GM12892 (cell line): ENCODE measurements around the gene AP1G2.

Experiments used
- DNase-seq: peaks from one replicate; pipeline ENCODE4 v3.0.0; 2011; ENCODE audit not compliant: insufficient read length
- FAIRE-seq: peaks from 2 replicates; lab custom pipeline; 2011; peaks lifted over from hg19 to GRCh38; lab: Jason Lieb, UNC
- POLR2A ChIP-seq: IDR thresholded peaks from 2 replicates; pipeline ENCODE4 v1.6.1; 2011; ENCODE audit warnings: low read depth, low read length, control low read depth
- POLR2AphosphoS5 ChIP-seq: IDR thresholded peaks from 2 replicates; pipeline ENCODE4 v1.6.1; 2011; ENCODE audit warnings: low read depth, low read length, control low read depth
- TAF1 ChIP-seq: IDR thresholded peaks from 2 replicates; pipeline ENCODE4 v1.6.1; 2011; ENCODE audit warnings: low read depth, mild to moderate bottlenecking, control low read depth, low read length, borderline replicate concordance

Gene AP1G2

DNA sequence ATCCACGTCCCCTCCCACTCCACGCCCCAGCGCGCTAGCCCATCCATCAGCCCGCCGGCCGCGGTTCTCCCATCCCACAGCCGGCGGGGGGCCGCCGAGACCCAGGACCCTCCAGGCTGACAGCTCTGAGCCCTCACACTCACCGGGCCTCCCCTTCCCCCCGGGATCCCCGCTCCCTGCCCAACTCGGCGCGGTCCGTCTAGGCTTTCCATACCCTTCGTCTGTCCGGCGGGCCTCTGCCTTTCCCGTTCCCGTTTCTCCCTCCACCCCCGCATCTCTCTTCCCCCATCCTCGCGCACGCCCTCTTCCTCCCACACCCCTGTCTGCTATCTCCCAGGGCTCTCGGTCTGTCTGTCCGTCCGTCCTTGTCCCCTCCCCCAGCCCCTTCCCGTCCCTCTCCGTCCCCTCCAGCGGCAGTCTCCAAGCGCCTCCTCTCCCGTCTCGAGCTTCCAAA is 16.8 kb downstream of the AP1G2 start:
- TF ChIP-seq POLR2AphosphoS5 (no peak), TAF1 (no peak), POLR2A (no peak)
- FAIRE-seq (no peak), DNase-seq (no peak)

DNA sequence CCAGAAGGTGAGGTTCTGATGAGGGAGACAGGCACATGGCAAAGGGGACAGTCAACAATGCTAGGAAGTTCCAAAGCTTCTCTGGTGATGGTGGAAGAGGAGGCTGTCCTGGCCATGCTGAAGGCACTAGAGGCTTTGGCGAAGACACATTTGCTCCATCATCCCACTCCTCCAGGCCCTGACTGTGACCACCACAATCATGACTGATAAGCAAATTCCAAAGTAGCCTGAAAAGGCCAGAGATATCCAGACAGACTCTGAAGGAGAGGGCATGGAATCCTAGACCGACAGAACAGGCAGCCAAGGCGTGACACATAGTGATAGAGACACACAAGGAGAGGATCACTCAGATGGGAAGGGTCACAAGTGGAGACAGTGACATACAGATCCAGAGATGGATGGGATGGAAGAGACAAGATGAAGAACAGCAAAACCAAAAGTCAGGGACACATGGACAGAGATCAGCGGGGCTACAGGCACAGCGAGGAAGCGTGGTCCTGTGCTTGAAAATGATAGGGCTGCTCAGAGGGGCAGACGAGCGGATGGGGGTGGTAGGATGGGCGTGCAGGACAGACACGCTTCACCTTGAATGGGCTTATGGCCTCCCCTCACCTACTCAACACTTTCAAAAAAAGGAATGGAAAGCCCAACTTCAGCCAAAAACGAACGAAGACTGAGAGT is 17.3 kb downstream of the AP1G2 start:
- FAIRE-seq (no peak), DNase-seq (no peak)
- no peak for TF ChIP-seq POLR2A
- no peak for TF ChIP-seq POLR2AphosphoS5
- TF ChIP-seq TAF1 = no peak

DNA sequence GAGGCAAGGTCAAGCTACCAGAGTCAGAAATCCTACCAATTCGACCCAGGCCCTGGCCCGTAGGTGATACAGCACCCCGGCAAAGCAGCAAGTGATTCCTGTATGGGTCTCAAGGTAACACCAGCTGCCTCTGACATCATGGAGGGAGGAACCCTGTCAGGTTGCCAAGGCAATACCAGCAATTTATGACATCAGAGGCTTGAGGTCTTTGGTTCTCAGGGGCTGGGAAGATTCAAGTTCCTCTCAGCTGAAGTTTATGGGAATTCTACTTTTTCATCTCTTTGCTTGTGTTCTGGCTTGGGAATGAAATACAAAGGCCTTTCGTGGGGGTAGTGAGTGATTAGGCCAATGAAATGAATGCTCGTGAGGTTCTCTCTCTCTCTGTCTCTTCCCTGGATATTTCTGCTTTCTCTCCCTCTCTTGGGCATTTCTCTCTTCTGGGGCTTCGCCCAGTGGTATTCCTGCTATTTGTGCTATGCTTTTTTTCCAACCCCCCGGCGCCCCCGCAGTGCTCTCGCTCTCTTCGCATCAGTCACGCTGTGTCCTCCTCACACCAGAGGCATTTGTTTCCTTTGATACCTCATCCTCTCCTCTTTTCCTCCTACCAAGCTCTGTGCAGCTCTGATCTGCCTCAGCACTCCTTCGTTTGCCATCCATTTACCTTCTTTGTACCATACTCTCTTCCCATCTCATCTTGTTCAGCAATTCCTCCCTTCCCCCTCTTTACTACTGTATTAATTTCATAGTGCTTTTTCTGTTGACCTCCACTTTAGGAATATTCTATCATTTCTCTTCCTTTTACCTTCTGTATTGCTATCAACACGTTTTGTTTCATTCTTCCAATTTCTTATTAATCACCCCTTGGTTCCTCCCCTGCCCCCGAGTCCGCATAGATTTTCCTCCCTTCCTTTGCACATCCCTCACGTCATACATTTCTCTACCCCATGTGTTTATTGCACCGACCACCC is 19.0 kb downstream of the AP1G2 start:
- TF ChIP-seq TAF1 (no peak), POLR2A (no peak), POLR2AphosphoS5 (no peak)
- DNase-seq = no peak
- FAIRE-seq = no peak

DNA sequence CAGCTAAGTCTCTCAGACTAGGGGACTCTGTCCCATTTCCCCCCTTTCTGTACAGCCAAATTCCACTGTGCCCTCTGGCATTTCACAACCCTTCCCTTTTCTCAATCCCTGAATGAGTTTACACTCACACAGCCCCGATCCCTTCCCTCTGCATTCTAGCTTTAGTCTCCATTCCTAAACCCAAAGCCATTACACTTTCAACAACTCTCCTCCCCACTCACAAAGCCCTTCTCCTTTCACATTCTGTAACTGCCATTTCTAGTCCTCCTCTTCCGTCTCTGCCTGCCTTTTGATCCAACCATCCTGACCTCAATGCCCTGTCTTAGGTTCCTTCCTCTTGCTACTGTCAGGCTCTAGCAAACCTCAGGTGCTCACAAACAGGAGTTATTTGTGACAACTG is 19.7 kb downstream of the AP1G2 start:
- DNase-seq (no peak), FAIRE-seq (no peak)
- TF ChIP-seq POLR2A = no peak
- TF ChIP-seq POLR2AphosphoS5 = no peak
- TF ChIP-seq TAF1 = no peak

DNA sequence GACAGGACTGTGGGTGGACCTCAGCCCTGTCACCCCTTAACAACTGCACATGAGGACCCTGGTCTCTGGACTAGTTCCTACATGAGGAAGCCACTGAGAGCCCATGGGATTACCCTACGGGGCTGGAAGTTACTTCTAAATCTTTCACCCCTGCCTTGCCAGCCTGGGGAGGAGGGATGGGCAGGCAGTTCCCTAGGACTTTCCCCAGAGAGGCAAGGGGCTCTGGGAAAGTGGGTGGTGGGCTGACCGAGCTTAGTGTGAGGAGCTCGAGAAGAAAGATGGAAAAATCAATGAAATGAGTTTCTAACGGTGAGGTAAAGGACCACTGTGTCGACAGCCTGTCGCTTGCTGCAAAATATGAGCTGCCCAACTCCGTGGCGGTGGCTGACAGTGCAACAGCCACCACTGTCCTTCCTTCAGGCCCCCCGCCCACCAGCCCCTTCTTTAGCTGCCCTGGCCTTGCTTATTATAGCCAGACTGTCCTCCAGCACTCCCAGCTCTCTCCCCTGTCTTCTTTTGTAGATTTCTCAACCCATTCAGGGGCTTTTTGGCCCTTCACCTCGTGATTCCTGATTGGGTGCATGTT is 21.0 kb downstream of the AP1G2 start:
- TF ChIP-seq POLR2A = no peak
- no peak for TF ChIP-seq TAF1
- TF ChIP-seq POLR2AphosphoS5 = no peak
- no peak for FAIRE-seq
- no peak for DNase-seq

DNA sequence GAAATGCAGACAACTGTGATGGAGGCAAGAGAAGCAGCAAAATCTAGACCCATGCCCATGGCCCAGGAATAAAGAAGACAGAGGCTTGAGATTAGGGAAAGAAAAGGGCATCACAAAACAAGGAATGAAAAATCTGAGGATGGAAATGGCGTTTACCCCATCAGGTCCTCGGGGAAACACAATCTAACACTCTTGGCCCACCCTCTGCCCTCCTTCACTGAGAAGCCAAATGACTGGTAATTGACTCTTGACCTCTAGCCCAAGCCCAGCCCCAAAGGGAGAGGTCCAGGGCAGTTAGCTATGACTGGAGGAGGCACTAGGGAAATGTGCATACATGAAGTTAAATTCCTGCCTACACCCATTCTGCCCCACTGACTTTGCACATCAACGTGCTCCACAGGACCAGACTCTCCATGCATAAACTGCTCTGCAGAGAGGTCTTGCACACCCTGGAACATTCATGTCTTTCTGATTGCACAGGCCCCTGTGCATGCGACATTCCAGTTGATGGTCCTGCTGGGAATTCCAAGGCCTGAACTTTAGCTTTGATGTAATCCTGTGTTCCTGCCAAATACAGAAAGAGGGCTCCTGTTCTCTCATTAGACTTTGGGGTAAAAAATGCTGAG is 21.7 kb downstream of the AP1G2 start:
- FAIRE-seq (no peak), DNase-seq (no peak)
- TF ChIP-seq POLR2AphosphoS5 (no peak), TAF1 (no peak), POLR2A (no peak)

DNA sequence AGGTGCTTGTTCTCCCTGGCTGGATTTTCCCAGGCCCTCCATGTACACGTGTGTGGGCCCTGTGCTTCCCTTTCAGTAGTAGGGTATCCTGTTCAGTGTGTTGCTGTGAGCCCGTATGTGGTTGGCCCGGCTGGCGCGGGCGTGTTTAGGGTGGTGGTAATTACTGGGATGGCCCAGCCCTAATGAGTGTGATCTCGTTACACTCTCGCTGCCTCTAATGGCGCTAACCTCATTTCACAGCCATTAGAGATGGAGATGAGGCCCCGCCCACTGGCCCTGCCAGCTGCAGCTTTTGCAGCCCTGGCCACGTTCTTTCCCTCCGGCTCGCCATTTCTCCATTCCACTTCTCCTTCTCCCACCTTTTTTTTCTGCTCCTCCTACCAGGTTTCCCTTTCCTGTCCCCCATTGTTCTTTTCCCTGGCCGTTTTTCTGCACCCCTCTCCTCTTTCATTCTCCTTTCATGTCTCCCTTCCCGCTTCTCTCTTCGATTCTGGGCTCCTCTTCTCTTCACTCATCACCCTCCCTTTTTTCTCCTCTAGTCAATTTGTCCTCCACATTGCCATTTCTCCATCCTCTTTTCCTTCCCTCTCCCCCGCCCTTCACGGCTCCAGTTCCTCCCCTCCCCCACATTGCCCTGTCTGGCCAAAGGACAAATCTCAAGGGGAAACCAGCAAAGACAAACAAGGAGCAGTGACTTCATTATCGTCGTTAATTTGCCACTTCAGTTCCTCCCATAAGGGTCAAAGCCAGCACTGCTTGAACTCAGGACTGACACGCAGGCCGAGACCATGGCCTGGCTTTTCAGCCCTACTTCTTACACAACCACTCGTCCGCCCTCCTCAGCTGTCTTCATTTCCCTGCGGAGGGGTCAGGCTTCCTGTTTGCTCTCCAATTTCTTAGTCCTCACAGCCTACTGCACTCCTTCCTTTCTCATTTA is 22.8 kb downstream of the AP1G2 start:
- FAIRE-seq = no peak
- no peak for TF ChIP-seq POLR2A
- no peak for TF ChIP-seq POLR2AphosphoS5
- no peak for TF ChIP-seq TAF1

DNA sequence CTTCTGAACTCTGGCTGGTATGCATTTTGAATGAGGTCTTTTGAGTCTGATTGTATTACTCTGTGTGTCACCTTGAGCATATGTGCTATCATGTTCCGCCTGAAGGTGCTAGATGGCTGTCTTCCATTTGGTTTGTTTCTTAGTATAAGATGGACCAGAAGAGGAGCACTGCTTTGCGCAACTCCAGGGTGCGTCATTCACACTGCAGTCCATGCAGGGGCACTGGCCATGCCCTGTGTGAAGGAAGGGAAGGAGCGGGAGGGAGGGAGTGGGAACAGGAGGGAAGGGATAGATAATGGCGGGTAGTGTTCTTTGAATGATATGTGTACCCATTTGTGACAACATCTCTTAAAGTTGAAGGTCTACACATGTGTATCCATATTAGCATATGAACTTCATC is 24.2 kb downstream of the AP1G2 start:
- DNase-seq (no peak), FAIRE-seq (no peak)
- no peak for TF ChIP-seq POLR2AphosphoS5
- TF ChIP-seq TAF1 = no peak
- no peak for TF ChIP-seq POLR2A

More for the DNA sequence above, 22.8 kb downstream of the AP1G2 start:
- no peak for DNase-seq

DNA sequence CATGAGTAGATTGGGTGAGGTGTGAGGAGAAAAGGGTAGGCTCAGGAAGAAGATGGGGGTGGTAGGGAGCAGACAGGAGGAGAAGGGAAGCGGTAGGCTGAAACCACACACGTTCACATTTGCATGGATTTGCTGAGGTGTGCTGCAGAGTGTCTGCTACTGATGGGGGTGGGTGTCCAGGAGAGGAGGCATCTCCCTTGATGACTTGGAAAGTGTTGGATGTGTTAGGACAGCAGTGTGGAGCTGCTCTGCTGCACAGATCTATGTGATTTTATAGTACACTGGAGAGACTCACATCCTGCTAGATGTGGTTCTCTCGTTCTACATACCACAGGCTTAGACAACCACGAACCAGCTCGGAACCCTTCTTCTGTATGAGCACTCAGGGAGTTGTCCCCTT is 25.3 kb downstream of the AP1G2 start:
- no peak for TF ChIP-seq POLR2AphosphoS5
- TF ChIP-seq POLR2A = no peak
- TF ChIP-seq TAF1 = no peak
- DNase-seq = no peak
- no peak for FAIRE-seq

DNA sequence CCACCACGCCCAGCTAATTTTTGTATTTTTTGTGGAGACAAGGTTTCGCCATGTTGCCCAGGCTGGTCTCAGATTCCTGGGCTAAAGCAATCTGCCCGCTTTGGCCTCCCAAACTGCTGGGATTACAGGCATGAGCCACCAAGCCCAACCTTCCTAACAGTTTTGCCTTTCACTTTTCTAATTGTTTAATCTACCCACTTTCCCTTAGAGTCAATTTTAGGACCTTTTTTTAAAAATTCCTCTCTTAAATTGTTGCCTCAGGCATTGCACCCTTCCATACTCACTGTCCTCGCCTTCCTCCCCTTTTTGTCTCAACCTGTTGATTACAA is 27.5 kb downstream of the AP1G2 start:
- FAIRE-seq (no peak), DNase-seq (no peak)
- TF ChIP-seq TAF1 = no peak
- no peak for TF ChIP-seq POLR2A
- TF ChIP-seq POLR2AphosphoS5 = no peak
